A549 (cell line): ENCODE results near the gene CCR5AS.
"Not testable (repeated sequence)": the region's sequence is repeated elsewhere in the genome, so short reads cannot be mapped to it uniquely, and the experiment has no call there.

Source experiments
- ATAC-seq, 2 experiments: fragments of 200-7000 bp in 1 of 2; fragments of >200 bp in 1 of 2; cut with Nextera tagmentation in 1 of 2; cut with Tn5 transposase in 1 of 2; 3 replicates each; pipeline versions ENCODE4 v1.8.0 to v1.9.1; 2018 to 2020; ENCODE audit warnings: mild to moderate bottlenecking in 1 of 2, moderate library complexity in 1 of 2
- CTCF ChIA-PET: fragments of 300-600 bp; sonication (Branson Sonifier 250); formaldehyde crosslinking; extraction: SDS; loops from one replicate; lab custom pipeline; 2021; ENCODE audit warnings: antibody characterized with exemption, inconsistent platforms; lab: Yijun Ruan, JAX
- POLR2A ChIA-PET: fragments of 350-600 bp; formaldehyde crosslinking; extraction: SDS; loops from one replicate; lab custom pipeline; 2021; ENCODE audit warnings: antibody characterized with exemption, inconsistent platforms; lab: Yijun Ruan, JAX
- DNase-seq, 2 experiments: peaks; one replicate each; pipeline versions ENCODE4 v3.0.0 to v3.0.0-alpha.2; 2011 to 2016; ENCODE audit warnings: low read depth in 1 of 2, low spot score in 1 of 2
- FAIRE-seq: peaks from 2 replicates; lab custom pipeline; 2011; peaks lifted over from hg19 to GRCh38; lab: Jason Lieb, UNC
- H3K27ac ChIP-seq, 2 experiments: fragments of >200 bp; sonication (Bioruptor Twin); formaldehyde crosslinking; 3 replicates each; pipeline ENCODE4 v1.5.1; 2016 to 2017
- H3K4me1 ChIP-seq: fragments of >200 bp; sonication (Bioruptor Twin); formaldehyde crosslinking; 3 replicates; pipeline ENCODE4 v1.6.1; 2016
- H3K4me2 ChIP-seq: fragments of >200 bp; sonication (Bioruptor Twin); formaldehyde crosslinking; 3 replicates; pipeline ENCODE4 v1.6.1; 2016
- H3K4me3 ChIP-seq: fragments of >200 bp; sonication (Bioruptor Twin); formaldehyde crosslinking; 3 replicates; pipeline ENCODE4 v1.5.1; 2016
- H3K9me3 ChIP-seq: fragments of >200 bp; sonication (Bioruptor Twin); formaldehyde crosslinking; 3 replicates; pipeline ENCODE4 v1.6.1; 2016
- CHD4 ChIP-seq: fragments of 200-600 bp; sonication (generic); IDR thresholded peaks from 2 replicates; pipeline ENCODE4 v1.6.1; 2016; ENCODE audit warnings: antibody characterized with exemption, mild to moderate bottlenecking, borderline replicate concordance
- EP300 ChIP-seq, 2 experiments: fragments of >200 bp; sonication (Bioruptor Twin); formaldehyde crosslinking; IDR thresholded peaks; 2 replicates in 1 of 2; 3 replicates in 1 of 2; pipeline ENCODE4 v1.6.1; 2016 to 2017
- FOSL2 ChIP-seq, 2 experiments: fragments of 450-650 bp in 1 of 2; fragments of >200 bp in 1 of 2; sonication (Bioruptor Twin) in 1 of 2; formaldehyde crosslinking; IDR thresholded peaks; 2 replicates each; pipeline versions ENCODE4 v1.5.0 to v1.6.1; 2016 to 2020; ENCODE audit warnings: mild to moderate bottlenecking in 1 of 2, moderate library complexity in 1 of 2
- HEYL ChIP-seq: fragments of 250-450 bp; sonication (Bioruptor Pico); IDR thresholded peaks from 2 replicates; pipeline ENCODE4 v1.8.0; 2021; ENCODE audit warnings: mild to moderate bottlenecking, moderate library complexity
- HOXB13 ChIP-seq: fragments of 250-450 bp; sonication (Bioruptor Pico); IDR thresholded peaks from 2 replicates; pipeline ENCODE4 v1.5.0; 2020; ENCODE audit warnings: low read depth, mild to moderate bottlenecking, moderate library complexity
- HOXB5 ChIP-seq: fragments of 250-450 bp; sonication (Bioruptor Pico); IDR thresholded peaks from 2 replicates; pipeline ENCODE4 v1.5.0; 2020; ENCODE audit warnings: mild to moderate bottlenecking, moderate library complexity
- MAZ ChIP-seq: fragments of 150-350 bp; IDR thresholded peaks from 2 replicates; pipeline ENCODE4 v1.6.1; 2014; ENCODE audit warnings: antibody characterized with exemption, low read depth, low read length, borderline replicate concordance
- NPAS2 ChIP-seq: fragments of 250-450 bp; sonication (Bioruptor Pico); IDR thresholded peaks from 2 replicates; pipeline ENCODE4 v1.8.0; 2022; ENCODE audit warnings: mild to moderate bottlenecking, moderate library complexity, borderline replicate concordance
- RAD21 ChIP-seq, 2 experiments: fragments of >200 bp in 1 of 2; sonication (Bioruptor Twin) in 1 of 2; formaldehyde crosslinking in 1 of 2; IDR thresholded peaks in 1 of 2; conservative IDR thresholded peaks in 1 of 2; 2 replicates in 1 of 2; 3 replicates in 1 of 2; pipeline ENCODE4 v1.6.1; 2012 to 2018; ENCODE audit warnings: inconsistent platforms in 1 of 2
- RARB ChIP-seq: fragments of 250-450 bp; sonication (Bioruptor Pico); IDR thresholded peaks from 2 replicates; pipeline ENCODE4 v1.8.0; 2021; ENCODE audit warnings: mild to moderate bottlenecking, moderate library complexity
- RCOR1 ChIP-seq: fragments of 150-350 bp; IDR thresholded peaks from 2 replicates; pipeline ENCODE4 v1.6.1; 2014; ENCODE audit warnings: antibody characterized with exemption, low read length, low read depth
- RFX5 ChIP-seq: fragments of 450-650 bp; IDR thresholded peaks from 2 replicates; pipeline ENCODE4 v1.7.1; 2014; ENCODE audit warnings: antibody characterized with exemption, mild to moderate bottlenecking, moderate library complexity
- RNF2 ChIP-seq: fragments of 200-600 bp; sonication (generic); IDR thresholded peaks from 2 replicates; pipeline ENCODE4 v1.6.1; 2016; ENCODE audit warnings: low read depth, mild to moderate bottlenecking, antibody characterized with exemption, moderate library complexity, borderline replicate concordance
- ZNF302 ChIP-seq: fragments of 250-450 bp; sonication (Bioruptor Pico); IDR thresholded peaks from 2 replicates; pipeline ENCODE4 v1.9.0; 2021; ENCODE audit warnings: inconsistent platforms, mild to moderate bottlenecking, moderate library complexity
- WGBS: methylation state at CpG from one replicate; pipeline ENCODE4 v1.1.6; 2017; ENCODE audit errors: missing lambda C conversion rate; 5-methylcytosine and 5-hydroxymethylcytosine counted together
- TF ChIP-seq, protein P1 (sequence below): fragments of >200 bp; sonication (Bioruptor Twin); formaldehyde crosslinking; IDR thresholded peaks from 3 replicates; pipeline ENCODE4 v1.6.1; 2016
- TF ChIP-seq, protein P2 (sequence below): IDR thresholded peaks from 2 replicates; pipeline ENCODE4 v1.6.1; 2012; ENCODE audit warnings: low read depth, borderline replicate concordance
- TF ChIP-seq, protein P3 (sequence below): fragments of >200 bp; sonication (Bioruptor Twin); formaldehyde crosslinking; IDR thresholded peaks from 2 replicates; pipeline ENCODE4 v1.6.1; 2016
- TF ChIP-seq, protein P4 (sequence below): fragments of >200 bp; sonication (Bioruptor Twin); formaldehyde crosslinking; IDR thresholded peaks from 3 replicates; pipeline ENCODE4 v1.5.1; 2016

CCR5AS gene

DNA sequence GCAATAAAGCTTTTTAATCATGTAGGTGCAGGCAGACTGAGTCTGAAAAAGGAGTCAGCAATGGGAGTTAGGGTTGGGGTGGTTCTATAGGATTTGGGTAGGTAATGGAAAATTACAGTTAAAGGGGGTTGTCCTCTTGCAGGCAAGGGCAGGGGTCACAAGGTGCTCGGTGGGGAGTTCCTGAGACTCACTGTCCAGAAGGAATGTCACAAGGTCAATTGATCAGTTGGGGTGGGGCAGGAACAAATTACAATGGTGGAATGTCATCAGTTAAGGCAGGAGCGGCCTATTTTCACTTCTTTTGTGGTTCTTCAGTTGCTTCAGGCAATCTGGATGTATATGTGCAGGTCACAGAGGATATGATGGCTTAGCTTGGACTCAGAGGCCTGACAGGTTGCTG lies 13.9 kb downstream of the CCR5AS start:
- H3K9me3 ChIP-seq = no peaks in the 10 kb centered on the region
- POLR2A ChIA-PET = no interaction called here
- DNase-seq = no peak
- no peak for ATAC-seq
- H3K27ac ChIP-seq = no peak overlapping the region
- FAIRE-seq = no peak
- TF ChIP-seq RNF2 = no peak
- TF ChIP-seq RAD21 (conservative IDR thresholded peaks at IDR 0.05 in 1 of 2, IDR thresholded peaks at IDR 0.05 in 1 of 2) = no peak
- TF ChIP-seq RFX5 = no peak
- TF ChIP-seq, protein P1, sequence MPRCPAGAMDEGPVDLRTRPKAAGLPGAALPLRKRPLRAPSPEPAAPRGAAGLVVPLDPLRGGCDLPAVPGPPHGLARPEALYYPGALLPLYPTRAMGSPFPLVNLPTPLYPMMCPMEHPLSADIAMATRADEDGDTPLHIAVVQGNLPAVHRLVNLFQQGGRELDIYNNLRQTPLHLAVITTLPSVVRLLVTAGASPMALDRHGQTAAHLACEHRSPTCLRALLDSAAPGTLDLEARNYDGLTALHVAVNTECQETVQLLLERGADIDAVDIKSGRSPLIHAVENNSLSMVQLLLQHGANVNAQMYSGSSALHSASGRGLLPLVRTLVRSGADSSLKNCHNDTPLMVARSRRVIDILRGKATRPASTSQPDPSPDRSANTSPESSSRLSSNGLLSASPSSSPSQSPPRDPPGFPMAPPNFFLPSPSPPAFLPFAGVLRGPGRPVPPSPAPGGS = no peak
- no peak for TF ChIP-seq RCOR1
- TF ChIP-seq, protein P2, sequence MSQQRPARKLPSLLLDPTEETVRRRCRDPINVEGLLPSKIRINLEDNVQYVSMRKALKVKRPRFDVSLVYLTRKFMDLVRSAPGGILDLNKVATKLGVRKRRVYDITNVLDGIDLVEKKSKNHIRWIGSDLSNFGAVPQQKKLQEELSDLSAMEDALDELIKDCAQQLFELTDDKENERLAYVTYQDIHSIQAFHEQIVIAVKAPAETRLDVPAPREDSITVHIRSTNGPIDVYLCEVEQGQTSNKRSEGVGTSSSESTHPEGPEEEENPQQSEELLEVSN = no peak
- TF ChIP-seq HOXB5 = no peak
- TF ChIP-seq HEYL (CRISPR knock-in tag) = no peak
- no peak for TF ChIP-seq EP300 (IDR thresholded peaks at IDR 0.05)
- TF ChIP-seq, protein P3, sequence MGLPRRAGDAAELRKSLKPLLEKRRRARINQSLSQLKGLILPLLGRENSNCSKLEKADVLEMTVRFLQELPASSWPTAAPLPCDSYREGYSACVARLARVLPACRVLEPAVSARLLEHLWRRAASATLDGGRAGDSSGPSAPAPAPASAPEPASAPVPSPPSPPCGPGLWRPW = no peak
- TF ChIP-seq MAZ = no peak
- TF ChIP-seq, protein P4, sequence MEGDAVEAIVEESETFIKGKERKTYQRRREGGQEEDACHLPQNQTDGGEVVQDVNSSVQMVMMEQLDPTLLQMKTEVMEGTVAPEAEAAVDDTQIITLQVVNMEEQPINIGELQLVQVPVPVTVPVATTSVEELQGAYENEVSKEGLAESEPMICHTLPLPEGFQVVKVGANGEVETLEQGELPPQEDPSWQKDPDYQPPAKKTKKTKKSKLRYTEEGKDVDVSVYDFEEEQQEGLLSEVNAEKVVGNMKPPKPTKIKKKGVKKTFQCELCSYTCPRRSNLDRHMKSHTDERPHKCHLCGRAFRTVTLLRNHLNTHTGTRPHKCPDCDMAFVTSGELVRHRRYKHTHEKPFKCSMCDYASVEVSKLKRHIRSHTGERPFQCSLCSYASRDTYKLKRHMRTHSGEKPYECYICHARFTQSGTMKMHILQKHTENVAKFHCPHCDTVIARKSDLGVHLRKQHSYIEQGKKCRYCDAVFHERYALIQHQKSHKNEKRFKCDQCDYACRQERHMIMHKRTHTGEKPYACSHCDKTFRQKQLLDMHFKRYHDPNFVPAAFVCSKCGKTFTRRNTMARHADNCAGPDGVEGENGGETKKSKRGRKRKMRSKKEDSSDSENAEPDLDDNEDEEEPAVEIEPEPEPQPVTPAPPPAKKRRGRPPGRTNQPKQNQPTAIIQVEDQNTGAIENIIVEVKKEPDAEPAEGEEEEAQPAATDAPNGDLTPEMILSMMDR = no peak
- TF ChIP-seq CHD4 = no peak
- TF ChIP-seq RARB (CRISPR knock-in tag) = no peak
- no peak for TF ChIP-seq ZNF302 (CRISPR knock-in tag)
- TF ChIP-seq, all 56 proteins: peak for 0
- H3K4me2 ChIP-seq = no peak overlapping the region
- no peaks in the 10 kb centered on the region for H3K4me1 ChIP-seq
- CTCF ChIA-PET = no interaction called here
- no peak overlapping the region for H3K4me3 ChIP-seq
- 34% methylated on average over 2 of the region's 2 CpGs for WGBS

DNA sequence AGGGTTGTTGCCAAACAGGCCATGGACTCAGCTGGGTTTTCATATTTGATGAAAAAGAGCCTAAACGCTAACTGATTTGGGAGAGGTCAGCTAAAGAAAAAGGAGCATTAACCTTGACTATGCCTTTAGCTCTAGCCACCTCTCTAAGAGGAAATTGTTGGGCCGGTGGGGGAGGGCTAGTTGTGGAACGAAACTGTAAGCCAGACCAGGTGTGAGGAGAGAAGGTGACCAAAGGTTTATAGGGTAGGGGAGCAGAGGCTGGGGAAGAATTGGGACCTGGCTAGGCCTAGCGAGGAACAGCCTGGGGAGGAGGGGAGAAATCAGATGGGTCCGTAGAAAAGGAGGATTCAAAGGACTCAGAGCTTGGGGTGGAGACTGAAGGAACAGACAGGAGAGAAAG lies 15.3 kb downstream of the CCR5AS start:
- ATAC-seq, H3K4me2 ChIP-seq, DNase-seq, FAIRE-seq, H3K9me3 ChIP-seq, H3K27ac ChIP-seq, POLR2A ChIA-PET, H3K4me1 ChIP-seq, H3K4me3 ChIP-seq: not testable (repeated sequence)
- CTCF ChIA-PET = interaction anchor here (0.7 kb wide), 1 partner anchor 25 kb away, joined by 3 read pairs; no protein-coding TSS in a partner anchor
- 71% methylated on average over 5 of the region's 5 CpGs for WGBS

DNA sequence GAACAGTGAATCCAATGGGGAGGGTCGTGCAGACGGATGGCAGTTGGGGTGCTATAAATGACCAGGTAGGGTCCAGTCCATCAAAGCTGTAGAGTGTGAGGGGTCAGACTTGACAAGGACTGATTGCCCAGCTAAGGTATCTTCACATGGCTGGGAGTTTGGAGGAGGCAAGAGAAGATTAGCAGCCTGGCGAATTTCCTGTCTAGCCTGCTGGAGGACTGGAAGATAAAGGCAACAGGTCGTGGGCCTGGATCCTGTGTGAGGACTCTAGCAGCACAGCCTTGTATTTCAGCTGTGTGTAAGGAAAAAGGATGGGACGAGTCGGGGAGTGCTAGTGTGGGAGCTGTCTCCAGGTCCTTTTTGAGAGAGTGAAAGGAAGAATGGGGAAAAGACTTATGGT lies 17.6 kb downstream of the CCR5AS start:
- TF ChIP-seq FOSL2 (IDR thresholded peaks at IDR 0.05) (no peak), FOSL2 (CRISPR knock-in tag; IDR thresholded peaks at IDR 0.05) (no peak), NPAS2 (no peak), HOXB13 (CRISPR knock-in tag) (no peak)
- TF ChIP-seq, all 56 proteins: peak for 0
- DNase-seq (no peak), ATAC-seq (no peak), FAIRE-seq (no peak)
- no peak overlapping the region for H3K4me3 ChIP-seq
- no peaks in the 10 kb centered on the region for H3K9me3 ChIP-seq
- ChIA-PET POLR2A (no interaction called here), CTCF (no interaction called here)
- H3K4me2 ChIP-seq = no peak overlapping the region
- H3K4me1 ChIP-seq = no peaks in the 10 kb centered on the region
- H3K27ac ChIP-seq = no peak overlapping the region
- WGBS = 59% methylated on average over 6 of the region's 6 CpGs

DNA sequence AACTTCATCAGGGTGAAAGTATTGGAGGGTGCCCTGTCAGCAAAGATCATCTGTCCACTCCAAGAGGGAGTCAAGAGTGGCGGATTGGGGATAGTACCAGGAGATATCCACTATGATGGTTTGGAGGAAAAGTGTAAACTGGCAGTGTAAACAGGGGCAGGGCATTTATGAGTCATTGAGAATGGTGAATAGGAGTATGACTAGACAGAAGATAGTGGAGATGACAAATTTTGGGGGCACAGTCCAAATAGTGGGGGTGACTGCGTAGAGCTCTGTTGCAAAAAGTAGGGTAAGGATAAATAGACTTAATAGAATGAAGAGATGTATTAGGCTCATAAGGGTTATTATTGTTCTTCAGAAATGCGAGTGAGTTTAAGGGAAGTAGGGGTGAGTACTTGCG lies 18.0 kb downstream of the CCR5AS start:
- 84% methylated on average over 4 of the region's 4 CpGs for WGBS
- H3K4me1 ChIP-seq, DNase-seq: not testable (repeated sequence)

More for the DNA sequence above, 18.0 kb downstream of the CCR5AS start:
- ATAC-seq, H3K4me2 ChIP-seq, H3K4me3 ChIP-seq, FAIRE-seq, CTCF ChIA-PET, POLR2A ChIA-PET, H3K27ac ChIP-seq, H3K9me3 ChIP-seq: not testable (repeated sequence)
